HEK293 (cell line): ENCODE data around the gene CTSD.

ENCODE experiments used
- CTCF ChIA-PET: fragments of 350-600 bp; formaldehyde crosslinking; extraction: SDS; loops from one replicate; lab custom pipeline; 2021; ENCODE audit warnings: antibody characterized with exemption; lab: Yijun Ruan, JAX
- POLR2A ChIA-PET: fragments of 300-600 bp; formaldehyde crosslinking; extraction: SDS; loops from one replicate; lab custom pipeline; 2020; ENCODE audit warnings: antibody characterized with exemption, inconsistent platforms; lab: Yijun Ruan, JAX
- H3K27ac ChIP-seq: fragments of 200-500 bp; sonication (Bioruptor generic); 2 replicates; pipeline ENCODE4 v1.5.1; 2014; ENCODE audit warnings: low read depth, low read length, control low read depth, inconsistent platforms; ENCODE audit errors: extremely low read depth
- H3K36me3 ChIP-seq, 2 experiments: fragments of 200-500 bp in 1 of 2; sonication (Bioruptor generic) in 1 of 2; 1 replicate in 1 of 2; 2 replicates in 1 of 2; pipeline ENCODE4 v1.5.1; 2014 to 2017; ENCODE audit warnings: inconsistent platforms in 2 of 2, low read length in 2 of 2; ENCODE audit not compliant: control insufficient read depth in 2 of 2, insufficient read depth in 1 of 2
- H3K4me1 ChIP-seq: fragments of 200-500 bp; sonication (Bioruptor generic); 2 replicates; pipeline ENCODE4 v1.5.1; 2014; ENCODE audit warnings: mild to moderate bottlenecking, low read length, inconsistent platforms; ENCODE audit not compliant: control insufficient read depth, insufficient read depth
- H3K4me3 ChIP-seq: 2 replicates; pipeline ENCODE4 v1.5.1; 2011; ENCODE audit warnings: low read depth, mild to moderate bottlenecking, control low read depth, low read length, moderate library complexity
- H3K9me3 ChIP-seq: fragments of 200-500 bp; sonication (Bioruptor generic); 2 replicates; pipeline ENCODE4 v1.5.1; 2014; ENCODE audit warnings: low read depth, low read length, inconsistent platforms; ENCODE audit not compliant: control insufficient read depth, insufficient read depth
- PRDM1 ChIP-seq: fragments of 450-650 bp; formaldehyde crosslinking; IDR thresholded peaks from 2 replicates; pipeline ENCODE4; 2016; ENCODE audit warnings: missing biosample characterization, missing genetic modification characterization
- SETDB1 ChIP-seq: IDR thresholded peaks from one replicate; pipeline ENCODE4 v1.6.1; 2017; ENCODE audit warnings: mild to moderate bottlenecking, low read length, moderate library complexity, mixed read lengths; ENCODE audit not compliant: insufficient read length
- SP3 ChIP-seq: fragments of 450-650 bp; formaldehyde crosslinking; IDR thresholded peaks from 2 replicates; pipeline ENCODE4 v1.5.1; 2016; ENCODE audit warnings: missing biosample characterization, missing genetic modification characterization
- ZBTB17 ChIP-seq: fragments of 450-650 bp; formaldehyde crosslinking; IDR thresholded peaks from 2 replicates; pipeline ENCODE4 v1.5.1; 2016; ENCODE audit warnings: missing biosample characterization, missing genetic modification characterization
- ZFHX2 ChIP-seq: fragments of 450-650 bp; formaldehyde crosslinking; conservative IDR thresholded peaks from 2 replicates; pipeline ENCODE4 v1.5.1; 2016; ENCODE audit warnings: missing biosample characterization, missing genetic modification characterization
- ZNF148 ChIP-seq: fragments of 450-650 bp; formaldehyde crosslinking; IDR thresholded peaks from 2 replicates; pipeline ENCODE4 v1.5.0; 2017; ENCODE audit warnings: missing biosample characterization, missing genetic modification characterization, borderline replicate concordance
- ZNF16 ChIP-seq: fragments of 450-650 bp; formaldehyde crosslinking; IDR thresholded peaks from 2 replicates; pipeline ENCODE4 v1.5.1; 2016; ENCODE audit warnings: low read depth, missing biosample characterization, missing genetic modification characterization
- ZNF174 ChIP-seq: fragments of 450-650 bp; formaldehyde crosslinking; IDR thresholded peaks from 2 replicates; pipeline ENCODE4 v1.5.0; 2017; ENCODE audit warnings: missing biosample characterization, mild to moderate bottlenecking, missing genetic modification characterization
- ZNF175 ChIP-seq: fragments of 450-650 bp; formaldehyde crosslinking; IDR thresholded peaks from 2 replicates; pipeline ENCODE4 v1.5.1; 2016; ENCODE audit warnings: missing biosample characterization, missing genetic modification characterization
- ZNF311 ChIP-seq: fragments of 450-650 bp; formaldehyde crosslinking; IDR thresholded peaks from 2 replicates; pipeline ENCODE4 v1.5.1; 2017; ENCODE audit warnings: missing biosample characterization, missing genetic modification characterization, borderline replicate concordance
- ZNF473 ChIP-seq: fragments of 450-650 bp; formaldehyde crosslinking; IDR thresholded peaks from 2 replicates; pipeline ENCODE4 v1.5.1; 2017; ENCODE audit warnings: missing biosample characterization, missing genetic modification characterization
- ZNF514 ChIP-seq: fragments of 450-650 bp; formaldehyde crosslinking; IDR thresholded peaks from 2 replicates; pipeline ENCODE4 v1.5.1; 2016; ENCODE audit warnings: missing biosample characterization, missing genetic modification characterization
- ZNF544 ChIP-seq: fragments of 450-650 bp; formaldehyde crosslinking; IDR thresholded peaks from 2 replicates; pipeline ENCODE4 v1.5.0; 2017; ENCODE audit warnings: missing biosample characterization, missing genetic modification characterization
- ZNF548 ChIP-seq: fragments of 450-650 bp; formaldehyde crosslinking; IDR thresholded peaks from 2 replicates; pipeline ENCODE4 v1.5.1; 2016; ENCODE audit warnings: missing biosample characterization, missing genetic modification characterization
- ZNF549 ChIP-seq: fragments of 450-650 bp; IDR thresholded peaks from 2 replicates; pipeline ENCODE4 v1.5.1; 2018; ENCODE audit warnings: missing biosample characterization, missing genetic modification characterization, mild to moderate bottlenecking, inconsistent platforms, moderate library complexity
- ZNF645 ChIP-seq: fragments of 450-650 bp; formaldehyde crosslinking; IDR thresholded peaks from 2 replicates; pipeline ENCODE4; 2016; ENCODE audit warnings: missing biosample characterization, missing genetic modification characterization
- ZNF692 ChIP-seq: fragments of 450-650 bp; formaldehyde crosslinking; IDR thresholded peaks from 2 replicates; pipeline ENCODE4 v1.5.1; 2016; ENCODE audit warnings: missing biosample characterization, missing genetic modification characterization
- ZNF704 ChIP-seq: fragments of 450-650 bp; formaldehyde crosslinking; IDR thresholded peaks from 2 replicates; pipeline ENCODE4 v1.5.1; 2016; ENCODE audit warnings: missing biosample characterization, missing genetic modification characterization
- ZNF76 ChIP-seq: fragments of 450-650 bp; formaldehyde crosslinking; IDR thresholded peaks from 2 replicates; pipeline ENCODE4; 2016; ENCODE audit warnings: low read depth, missing biosample characterization, missing genetic modification characterization, borderline replicate concordance
- ZNF776 ChIP-seq: fragments of 450-650 bp; formaldehyde crosslinking; IDR thresholded peaks from 2 replicates; pipeline ENCODE4 v1.5.0; 2017; ENCODE audit warnings: missing biosample characterization, missing genetic modification characterization, borderline replicate concordance
- ZNF843 ChIP-seq: fragments of 450-650 bp; formaldehyde crosslinking; IDR thresholded peaks from 2 replicates; pipeline ENCODE4 v1.5.1; 2016; ENCODE audit warnings: missing biosample characterization, missing genetic modification characterization
- ZSCAN23 ChIP-seq: fragments of 450-650 bp; formaldehyde crosslinking; IDR thresholded peaks from 2 replicates; pipeline ENCODE4 v1.5.1; 2016; ENCODE audit warnings: missing biosample characterization, missing genetic modification characterization
- ZXDB ChIP-seq: fragments of 450-650 bp; formaldehyde crosslinking; IDR thresholded peaks from 2 replicates; pipeline ENCODE4 v1.5.1; 2016; ENCODE audit warnings: missing biosample characterization, missing genetic modification characterization

Gene CTSD

GRCh38 chr11:1768141-1768469 lies 4.4 kb upstream of the CTSD start:
- TF ChIP-seq ZNF544 (tag by site-specific recombination), result no peak
- no peak for TF ChIP-seq ZSCAN23 (tag by site-specific recombination)
- TF ChIP-seq ZNF175, result no peak
- TF ChIP-seq ZNF174 (tag by site-specific recombination), result no peak
- TF ChIP-seq ZNF549 (tag by site-specific recombination), result no peak
- TF ChIP-seq, all 188 proteins: peak for 0
- no peaks in the 10 kb centered on the region for H3K36me3 ChIP-seq
- ChIA-PET POLR2A (interaction anchor here (1.0 kb wide), 1 partner anchor 22 kb away, joined by 5 read pairs; no protein-coding TSS in a partner anchor), CTCF (interaction anchor here (1.0 to 2.1 kb wide), 2 partner anchors 65 to 74 kb away, joined by 4 to 7 read pairs; no protein-coding TSS in a partner anchor)
- no peaks in the 10 kb centered on the region for H3K4me1 ChIP-seq
- no peak overlapping the region for H3K4me3 ChIP-seq
- no peak overlapping the region for H3K27ac ChIP-seq
- H3K9me3 ChIP-seq, result no peaks in the 10 kb centered on the region

GRCh38 chr11:1767399-1768140 lies 3.8 kb upstream of the CTSD start:
- Histone ChIP-seq H3K4me3 (no peak overlapping the region), H3K9me3 (no peaks in the 10 kb centered on the region), H3K36me3 (no peaks in the 10 kb centered on the region), H3K27ac (no peak overlapping the region), H3K4me1 (no peaks in the 10 kb centered on the region; the same call in 1 of the 2 replicates)
- CTCF ChIA-PET, result interaction anchor here (1.0 to 2.1 kb wide), 2 partner anchors 66 to 74 kb away, joined by 4 to 7 read pairs; no protein-coding TSS in a partner anchor
- POLR2A ChIA-PET, result interaction anchor here (1.0 kb wide), 1 partner anchor 23 kb away, joined by 5 read pairs; no protein-coding TSS in a partner anchor
- TF ChIP-seq ZNF16 (no peak), ZFHX2 (no peak)

GRCh38 chr11:1766719-1767398 lies 3.1 kb upstream of the CTSD start:
- no peaks in the 10 kb centered on the region; the same call in 1 of the 2 replicates for H3K4me1 ChIP-seq
- TF ChIP-seq SETDB1, result no peak
- TF ChIP-seq ZNF311 (tag by site-specific recombination), result no peak
- no peak for TF ChIP-seq ZNF704
- no peak for TF ChIP-seq ZNF473
- TF ChIP-seq ZXDB (tag by site-specific recombination), result no peak
- no peak for TF ChIP-seq ZBTB17
- no peak for TF ChIP-seq ZNF148 (tag by site-specific recombination)
- no peak for TF ChIP-seq ZNF549 (tag by site-specific recombination)
- no peak for TF ChIP-seq ZNF645
- no peak for TF ChIP-seq ZNF776 (tag by site-specific recombination)
- no peak for TF ChIP-seq ZNF548 (tag by site-specific recombination)
- TF ChIP-seq ZNF843, result no peak
- no peak for TF ChIP-seq ZNF514 (tag by site-specific recombination)
- no peak for TF ChIP-seq ZNF692 (tag by site-specific recombination)
- no peak for TF ChIP-seq ZNF76 (tag by site-specific recombination)
- no peak for TF ChIP-seq SP3 (tag by site-specific recombination)
- TF ChIP-seq PRDM1, result no peak
- H3K4me3 ChIP-seq, result no peak overlapping the region
- CTCF ChIA-PET, result interaction anchor here (0.9 to 2.1 kb wide), 2 partner anchors 27 to 66 kb away, joined by 3 to 7 read pairs; no protein-coding TSS in a partner anchor
- no peaks in the 10 kb centered on the region for H3K9me3 ChIP-seq
- POLR2A ChIA-PET, result interaction anchor here (1.5 kb wide), 1 partner anchor 66 kb away, joined by 6 read pairs; no protein-coding TSS in a partner anchor
- peaks cover 0 to 1% of the 10 kb centered on the region in 2 experiments; a peak in 1 of 3 replicates for H3K36me3 ChIP-seq
- H3K27ac ChIP-seq, result no peak overlapping the region
